ENCODE results near the gene EWSR1. TPM values are rescaled to one million over a fixed set of nuclear protein-coding genes. Genes with fewer than 3 reads are reported as not detected.

The EWSR1 gene
- total RNA-seq, 1 donor, result 176 TPM

DNA sequence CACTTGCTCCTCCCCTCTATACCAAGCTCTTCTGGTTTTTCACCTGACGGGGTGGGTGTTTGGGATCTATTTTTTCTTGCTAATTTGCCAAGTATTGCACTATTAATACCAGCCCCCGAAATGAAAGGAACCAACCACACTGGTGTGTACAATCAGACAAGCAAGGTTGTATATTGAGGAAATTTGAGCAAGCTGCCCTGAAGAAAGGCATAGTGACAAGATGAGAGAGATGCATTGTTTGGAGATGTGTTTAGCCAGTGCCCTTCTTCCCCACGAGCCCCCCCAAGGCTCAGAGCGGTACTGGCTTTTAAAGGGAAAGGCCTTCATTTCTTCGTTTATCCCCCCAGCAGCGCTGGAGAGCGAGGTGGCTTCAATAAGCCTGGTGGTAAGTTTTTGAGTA, 23.1 kb downstream of the EWSR1 start:
- TF ChIP-seq, protein P1, sequence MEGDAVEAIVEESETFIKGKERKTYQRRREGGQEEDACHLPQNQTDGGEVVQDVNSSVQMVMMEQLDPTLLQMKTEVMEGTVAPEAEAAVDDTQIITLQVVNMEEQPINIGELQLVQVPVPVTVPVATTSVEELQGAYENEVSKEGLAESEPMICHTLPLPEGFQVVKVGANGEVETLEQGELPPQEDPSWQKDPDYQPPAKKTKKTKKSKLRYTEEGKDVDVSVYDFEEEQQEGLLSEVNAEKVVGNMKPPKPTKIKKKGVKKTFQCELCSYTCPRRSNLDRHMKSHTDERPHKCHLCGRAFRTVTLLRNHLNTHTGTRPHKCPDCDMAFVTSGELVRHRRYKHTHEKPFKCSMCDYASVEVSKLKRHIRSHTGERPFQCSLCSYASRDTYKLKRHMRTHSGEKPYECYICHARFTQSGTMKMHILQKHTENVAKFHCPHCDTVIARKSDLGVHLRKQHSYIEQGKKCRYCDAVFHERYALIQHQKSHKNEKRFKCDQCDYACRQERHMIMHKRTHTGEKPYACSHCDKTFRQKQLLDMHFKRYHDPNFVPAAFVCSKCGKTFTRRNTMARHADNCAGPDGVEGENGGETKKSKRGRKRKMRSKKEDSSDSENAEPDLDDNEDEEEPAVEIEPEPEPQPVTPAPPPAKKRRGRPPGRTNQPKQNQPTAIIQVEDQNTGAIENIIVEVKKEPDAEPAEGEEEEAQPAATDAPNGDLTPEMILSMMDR (IDR thresholded peaks at IDR 0.05; ENCODE audit: insufficient read depth, low read length), result no peak
- no peak overlapping the region for H3K4me3 ChIP-seq (ENCODE audit: low read depth, low read length)
- no peak for DNase-seq (ENCODE audit: low read depth)

DNA sequence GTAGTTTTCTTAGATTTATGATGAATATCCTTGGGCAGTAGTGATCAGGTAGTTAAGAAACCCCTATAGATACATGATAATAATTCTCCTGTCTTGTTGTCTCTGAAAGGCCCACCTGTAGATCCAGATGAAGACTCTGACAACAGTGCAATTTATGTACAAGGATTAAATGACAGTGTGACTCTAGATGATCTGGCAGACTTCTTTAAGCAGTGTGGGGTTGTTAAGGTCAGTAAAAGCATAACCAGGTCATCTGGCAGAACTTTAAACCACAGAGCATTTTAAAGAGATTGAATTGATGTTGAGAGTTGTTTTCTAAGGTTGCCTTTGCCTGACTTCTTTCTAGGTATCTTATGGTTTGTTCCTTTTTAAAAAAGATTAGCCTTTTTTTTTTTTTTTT, 24.3 kb downstream of the EWSR1 start:
- DNase-seq (ENCODE audit: low read depth), result no peak
- TF ChIP-seq, protein P1 (IDR thresholded peaks at IDR 0.05; ENCODE audit: insufficient read depth, low read length), result no peak
- H3K4me3 ChIP-seq (ENCODE audit: low read depth, low read length), result no peak overlapping the region

DNA sequence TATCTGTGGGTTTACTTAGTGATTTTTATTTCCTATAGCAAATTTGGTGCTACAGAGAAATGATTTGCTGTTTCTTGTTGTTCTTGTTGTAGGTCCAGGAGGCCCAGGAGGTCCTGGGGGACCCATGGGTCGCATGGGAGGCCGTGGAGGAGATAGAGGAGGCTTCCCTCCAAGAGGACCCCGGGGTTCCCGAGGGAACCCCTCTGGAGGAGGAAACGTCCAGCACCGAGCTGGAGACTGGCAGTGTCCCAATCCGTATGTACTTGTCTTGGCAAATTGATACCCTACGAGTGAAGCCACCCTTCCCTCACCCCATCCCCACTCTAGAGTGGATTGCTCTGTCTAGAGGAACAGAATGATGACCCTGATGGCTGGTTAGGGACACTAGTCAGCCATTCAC, 30.6 kb downstream of the EWSR1 start:
- DNase-seq (ENCODE audit: low read depth), result no peak
- no peak overlapping the region for H3K4me3 ChIP-seq (ENCODE audit: low read depth, low read length)
- TF ChIP-seq, protein P1 (IDR thresholded peaks at IDR 0.05; ENCODE audit: insufficient read depth, low read length), result no peak

DNA sequence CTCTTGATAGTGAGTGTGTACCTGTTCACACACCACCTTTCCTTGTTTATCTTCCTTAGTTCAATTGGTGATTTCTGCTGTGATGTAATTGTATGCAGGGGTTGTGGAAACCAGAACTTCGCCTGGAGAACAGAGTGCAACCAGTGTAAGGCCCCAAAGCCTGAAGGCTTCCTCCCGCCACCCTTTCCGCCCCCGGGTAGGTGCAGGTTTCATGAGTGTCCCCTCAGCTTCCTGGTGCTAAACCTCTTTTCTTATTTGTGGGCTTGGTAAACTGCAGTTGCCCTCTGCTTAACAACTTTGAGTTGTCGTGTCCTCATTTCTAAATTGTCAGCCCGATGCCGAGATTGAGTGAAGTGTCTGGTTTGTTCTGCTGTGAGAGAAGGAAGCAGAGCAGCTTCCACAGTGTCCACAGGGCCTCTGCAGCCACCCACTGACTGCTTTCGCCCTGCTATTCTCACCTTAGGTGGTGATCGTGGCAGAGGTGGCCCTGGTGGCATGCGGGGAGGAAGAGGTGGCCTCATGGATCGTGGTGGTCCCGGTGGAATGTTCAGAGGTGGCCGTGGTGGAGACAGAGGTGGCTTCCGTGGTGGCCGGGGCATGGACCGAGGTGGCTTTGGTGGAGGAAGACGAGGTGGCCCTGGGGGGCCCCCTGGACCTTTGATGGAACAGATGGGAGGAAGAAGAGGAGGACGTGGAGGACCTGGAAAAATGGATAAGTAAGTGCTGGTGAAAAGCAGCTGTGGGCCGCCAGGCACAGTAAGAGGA, 31.2 kb downstream of the EWSR1 start:
- H3K4me3 ChIP-seq (ENCODE audit: low read depth, low read length), result no peak overlapping the region
- TF ChIP-seq, protein P1 (IDR thresholded peaks at IDR 0.05; ENCODE audit: insufficient read depth, low read length), result no peak
- DNase-seq (ENCODE audit: low read depth), result no peak

DNA sequence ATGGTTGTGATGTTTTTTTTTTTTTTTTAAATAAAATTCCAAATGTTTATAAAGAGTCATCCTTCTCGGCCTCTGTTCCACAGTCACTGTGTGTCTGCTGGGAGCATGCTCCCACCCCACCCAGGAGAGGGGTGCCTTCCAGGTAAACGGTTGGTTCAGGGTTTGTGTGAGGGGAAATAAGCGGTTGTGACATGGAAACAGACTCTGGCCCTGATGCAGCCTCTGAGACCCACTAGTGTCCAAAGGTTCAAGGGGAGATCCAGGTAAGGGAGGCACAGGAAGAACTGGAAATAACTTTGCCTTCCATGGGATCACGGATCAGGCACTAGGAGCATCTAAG, 32.4 kb downstream of the EWSR1 start:
- TF ChIP-seq, protein P1 (IDR thresholded peaks at IDR 0.05; ENCODE audit: insufficient read depth, low read length), result no peak
- no peak overlapping the region for H3K4me3 ChIP-seq (ENCODE audit: low read depth, low read length)
- DNase-seq (ENCODE audit: low read depth), result no peak

DNA sequence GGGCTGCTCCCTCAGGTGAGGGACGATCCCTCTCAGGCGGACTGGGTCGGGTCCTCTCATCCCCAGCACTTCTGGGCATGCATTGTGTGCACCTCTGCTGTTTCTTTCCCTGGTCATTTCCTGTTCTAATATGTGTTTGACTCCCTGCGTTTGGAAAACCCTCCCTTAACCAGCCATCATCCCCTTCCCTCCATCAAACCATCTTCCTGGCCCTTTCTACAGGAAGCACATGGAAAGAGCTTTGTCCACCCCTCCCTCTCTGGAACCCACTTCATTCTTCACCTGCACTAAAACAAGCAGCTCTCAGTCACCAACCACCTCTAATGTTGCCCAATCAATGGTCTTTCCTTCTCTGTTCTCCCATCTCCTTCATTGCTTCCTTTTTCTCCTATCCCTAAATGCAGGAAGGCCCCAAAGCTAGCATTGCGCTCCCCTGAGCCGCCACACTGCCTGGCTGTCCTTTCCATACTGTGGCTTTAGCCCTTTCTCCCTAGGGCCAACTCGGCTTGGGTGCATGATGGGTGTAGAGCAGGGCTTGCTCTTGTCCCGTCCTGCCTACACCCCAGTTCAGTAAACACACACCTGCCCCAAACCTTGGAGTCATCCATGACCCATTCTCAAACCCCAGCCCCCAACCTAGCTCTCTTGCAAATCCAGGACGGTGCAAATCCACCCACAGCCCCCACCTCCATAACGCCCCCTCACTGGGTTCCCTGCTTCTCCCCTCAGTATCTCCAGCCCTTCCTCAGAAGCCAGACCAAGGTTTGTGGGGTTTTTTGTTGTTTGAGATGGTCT, 32.9 kb downstream of the EWSR1 start:
- H3K4me3 ChIP-seq (ENCODE audit: low read depth, low read length), result no peak overlapping the region
- TF ChIP-seq, protein P1 (IDR thresholded peaks at IDR 0.05; ENCODE audit: insufficient read depth, low read length), result no peak
- DNase-seq (ENCODE audit: low read depth), result no peak

Measured in fibroblast of the aortic adventitia (primary cell).